ENCODE data around the gene VSX1. TPM values are rescaled to one million over a fixed set of nuclear protein-coding genes. Genes with fewer than 3 reads are reported as not detected.

The VSX1 gene
- total and polyA plus RNA-seq, 2 of the 4 experiments (the other 2 are of a cell fraction) = not detected

DNA sequence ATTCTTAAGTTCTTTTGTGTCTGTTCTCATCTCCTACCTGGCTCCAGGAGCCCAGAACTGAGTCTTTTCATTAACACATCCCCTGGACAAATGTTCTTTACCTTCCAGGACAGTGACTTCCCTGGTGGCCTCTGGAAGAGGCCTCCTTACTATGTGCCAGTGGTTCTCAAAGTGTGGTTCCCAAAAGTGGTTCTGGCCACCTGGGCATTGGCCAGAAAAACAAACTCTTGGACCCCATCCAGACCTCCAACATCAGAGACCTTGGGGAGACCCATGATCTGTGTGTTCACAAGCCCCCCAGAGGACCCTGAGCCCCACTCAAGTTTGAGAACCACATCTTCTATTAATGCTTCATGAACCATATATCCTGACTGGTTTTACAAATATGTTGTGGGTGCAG, 7.2 kb upstream of the VSX1 start:
- Histone ChIP-seq H4K91ac (ENCODE audit: insufficient read depth, low read depth, low read length) (no peak overlapping the region), H3K18ac (ENCODE audit: low read depth, low read length) (no peak overlapping the region), H3K36me3 (ENCODE audit: control insufficient read depth, insufficient read depth, low read length) (no peaks in the 10 kb centered on the region), H3K4me2 (ENCODE audit: low read depth, low read length) (no peak overlapping the region), H3K27me3 (ENCODE audit: control insufficient read depth, insufficient read depth, low read length) (peaks cover 49% of the 10 kb centered on the region), H3K4me1 (ENCODE audit: control insufficient read depth, insufficient read depth, low read length) (no peaks in the 10 kb centered on the region), H3K4ac (ENCODE audit: low read depth, low read length) (no peak overlapping the region), H4K20me1 (ENCODE audit: insufficient read depth, low read length) (no peaks in the 10 kb centered on the region), H2BK20ac (ENCODE audit: low read depth, low read length) (no peak overlapping the region), H3K9me1 (ENCODE audit: insufficient read depth, low read length) (no peaks in the 10 kb centered on the region), H3K56ac (ENCODE audit: extremely low read depth, insufficient read depth, low read length) (no peak overlapping the region), H2AK5ac (ENCODE audit: low read depth, low read length) (no peak overlapping the region), H3K23ac (ENCODE audit: low read depth, low read length) (no peak overlapping the region), H3K9ac (ENCODE audit: low read depth, low read length) (no peak overlapping the region), H4K8ac (ENCODE audit: low read depth in 2 of 2, low read length in 2 of 2) (no peak overlapping the region), H3K27ac (ENCODE audit: insufficient read depth, low read length) (no peak overlapping the region), H4K5ac (ENCODE audit: low read depth, low read length) (no peak overlapping the region), H2AFZ (replicated peaks; ENCODE audit: low read length, poor library complexity) (no peak overlapping the region), H2BK120ac (ENCODE audit: low read depth, low read length) (no peak overlapping the region), H3K79me1 (ENCODE audit: low read depth in 1 of 2, low read length in 2 of 2) (no peaks in the 10 kb centered on the region), H2BK5ac (ENCODE audit: low read depth, low read length, poor library complexity, severe bottlenecking) (no peak overlapping the region), H3K14ac (replicated peaks; ENCODE audit: low read depth, low read length) (no peak overlapping the region), H2BK15ac (ENCODE audit: low read depth, low read length) (no peak overlapping the region), H2AK9ac (replicated peaks; ENCODE audit: low read depth, low read length, poor library complexity) (no peak overlapping the region), H3K4me3 (ENCODE audit: insufficient read depth, low read depth, low read length) (no peak overlapping the region), H3K9me3 (ENCODE audit: control insufficient read depth, insufficient read depth, low read length) (no peaks in the 10 kb centered on the region)
- DNase-seq = no peak
- in situ Hi-C loops (cut with MboI; ENCODE audit: low sequenced_read_pairs) = no loop called here
- no peak for ATAC-seq (ENCODE audit: low read depth)
- intact Hi-C loops (cut with micrococcal nuclease) = no loop called here
- CTCF ChIA-PET = no interaction called here
- TF ChIP-seq RAD21 (IDR thresholded peaks at IDR 0.05; ENCODE audit: low read length) (no peak), MXI1 (IDR thresholded peaks at IDR 0.05; ENCODE audit: borderline replicate concordance, low read depth, low read length) (no peak), MAZ (IDR thresholded peaks at IDR 0.05; ENCODE audit: borderline replicate concordance, low read depth, low read length) (no peak), RCOR1 (IDR thresholded peaks at IDR 0.05; ENCODE audit: insufficient replicate concordance, low read length) (no peak), POLR2A (IDR thresholded peaks at IDR 0.05; ENCODE audit: low read depth, low read length) (no peak)
- no TSS peak for BruUV-seq (replicated peaks)
- POLR2A ChIA-PET (ENCODE audit: unreplicated experiment) = no interaction called here
- dilution Hi-C loops (cut with HindIII; ENCODE audit: low sequenced_read_pairs, unreplicated experiment) = no loop called here

All from IMR-90 (cell line).